GM18951 (cell line): ENCODE results near the gene GCSAML.

Experiments used
- POLR2A ChIP-seq: IDR thresholded peaks from 4 replicates; pipeline ENCODE4 v1.6.1; 2011; ENCODE audit warnings: mild to moderate bottlenecking; ENCODE audit not compliant: insufficient read length, insufficient read depth; ENCODE audit errors: extremely low read depth
- in situ Hi-C: fragments of 300-500 bp; cut with MboI; formaldehyde crosslinking; loops from one replicate; pipeline ENCODE4 v1.12.0; 2022; ENCODE audit warnings: low sequenced_read_pairs, mixed read lengths, inconsistent platforms; ENCODE audit not compliant: unreplicated experiment

GCSAML gene

GRCh38 chr1:247614625-247615024 is 65.7 kb downstream of the GCSAML start:
- in situ Hi-C loops: no loop called here
- TF ChIP-seq POLR2A: no peak
